K562 (cell line): Measurements from ENCODE around the gene HNRNPDL. TPM values are rescaled to one million over a fixed set of nuclear protein-coding genes. Genes with fewer than 3 reads are reported as not detected.

ENCODE experiments used
- ERF ChIP-seq: fragments of 450-650 bp; formaldehyde crosslinking; IDR thresholded peaks from 2 replicates; pipeline ENCODE4 v1.4.0; 2020; ENCODE audit warnings: mild to moderate bottlenecking, mixed read lengths
- HNRNPUL1 ChIP-seq: fragments of 200-400 bp; formaldehyde crosslinking; IDR thresholded peaks from 2 replicates; pipeline ENCODE4 v1.6.1; 2017; ENCODE audit warnings: low read length
- LARP7 ChIP-seq: fragments of 450-650 bp; IDR thresholded peaks from 2 replicates; pipeline ENCODE4 v1.6.1; 2016
- MAZ ChIP-seq, 2 experiments: fragments of 450-650 bp in 1 of 2; sonication (generic) in 1 of 2; formaldehyde crosslinking; IDR thresholded peaks in 1 of 2; conservative IDR thresholded peaks in 1 of 2; 2 replicates each; pipeline versions ENCODE4 v1.4.0 to v1.5.0; 2020; ENCODE audit warnings: mild to moderate bottlenecking in 1 of 2, missing genetic modification reagents in 1 of 2
- NFIC ChIP-seq: fragments of 450-650 bp; IDR thresholded peaks from 2 replicates; pipeline ENCODE4 v1.6.1; 2017; ENCODE audit warnings: mild to moderate bottlenecking, inconsistent platforms
- NFIX ChIP-seq: fragments of 250-450 bp; sonication (Bioruptor Pico); IDR thresholded peaks from 2 replicates; pipeline ENCODE4 v1.4.0; 2020; ENCODE audit warnings: low read depth, mild to moderate bottlenecking, moderate library complexity
- POU5F1 ChIP-seq: fragments of 150-350 bp; IDR thresholded peaks from 2 replicates; pipeline ENCODE4 v1.6.1; 2014; ENCODE audit warnings: borderline replicate concordance, low read length, low read depth, mild to moderate bottlenecking; ENCODE audit not compliant: partially characterized antibody
- PRPF4 ChIP-seq: fragments of 200-400 bp; formaldehyde crosslinking; IDR thresholded peaks from one replicate; pipeline ENCODE4 v1.6.1; 2017; ENCODE audit warnings: low read length, low read depth, mild to moderate bottlenecking; ENCODE audit not compliant: insufficient read depth, poor library complexity, severe bottlenecking
- RBFOX2 ChIP-seq: fragments of 200-400 bp; formaldehyde crosslinking; IDR thresholded peaks from 2 replicates; pipeline ENCODE4 v1.6.1; 2017; ENCODE audit warnings: low read depth, mild to moderate bottlenecking, low read length, moderate library complexity
- RBM14 ChIP-seq: fragments of 200-400 bp; formaldehyde crosslinking; IDR thresholded peaks from 2 replicates; pipeline ENCODE4 v1.6.1; 2018; ENCODE audit warnings: low read depth, mild to moderate bottlenecking, low read length, moderate library complexity, borderline replicate concordance; ENCODE audit not compliant: insufficient read depth
- TGIF2 ChIP-seq: sonication (generic); formaldehyde crosslinking; IDR thresholded peaks from 2 replicates; pipeline ENCODE4 v1.8.1; 2022; ENCODE audit warnings: mild to moderate bottlenecking, missing genetic modification reagents, moderate library complexity
- ZNF197 ChIP-seq: fragments of 200-800 bp; sonication (Bioruptor generic); IDR thresholded peaks from 2 replicates; pipeline ENCODE4 v1.6.1; 2016; ENCODE audit warnings: low read depth, missing genetic modification characterization, missing compliant biosample characterization
- ZSCAN32 ChIP-seq: fragments of 450-650 bp; formaldehyde crosslinking; IDR thresholded peaks from 2 replicates; pipeline ENCODE4 v1.4.0; 2020; ENCODE audit warnings: mild to moderate bottlenecking, moderate library complexity
- polyA plus RNA-seq, 8 experiments: library from polyadenylated mRNA; depleted of rRNA in 4 of 8; stranded (reverse) in 5 of 8; unstranded in 3 of 8; fragments of >200 nt; fragmentation: Nextera tagmentation in 2 of 8; fragmentation: Illumina TruSeq in 1 of 8; extraction: Ambion mirVana in 2 of 8; extraction: Trizol in 1 of 8; gene quantifications; 2 replicates each; pipeline versions ENCODE4 v1.2.1 to v1.2.3, GENCODE V29; 2011 to 2014; ENCODE audit warnings: inconsistent platforms in 1 of 8, missing spikeins in 1 of 8
- total RNA-seq, 7 experiments: library from RNA; depleted of rRNA in 6 of 7; stranded (reverse); fragments of >200 nt in 6 of 7; fragmentation: Illumina TruSeq in 2 of 7; extraction: Trizol in 2 of 7; gene quantifications; 2 replicates each; pipeline versions ENCODE4 v1.2.1 to v1.2.3, GENCODE V29; 2011 to 2021; ENCODE audit warnings: low replicate concordance in 1 of 7
- TF ChIP-seq, protein P1 (sequence below): IDR thresholded peaks from 3 replicates; pipeline ENCODE4 v1.6.1; 2011; ENCODE audit warnings: borderline replicate concordance, mild to moderate bottlenecking, moderate library complexity; ENCODE audit not compliant: insufficient read length; ENCODE audit errors: extremely low read depth
- TF ChIP-seq, protein P2 (sequence below): fragments of 200-800 bp; sonication (Bioruptor generic); IDR thresholded peaks from 2 replicates; pipeline ENCODE4 v1.6.1; 2016; ENCODE audit warnings: missing genetic modification characterization, missing compliant biosample characterization
- TF ChIP-seq, protein P3 (sequence below): sonication (generic); IDR thresholded peaks from 2 replicates; pipeline ENCODE4 v1.6.1; 2016

HNRNPDL gene
- total and polyA plus RNA-seq, 9 of the 15 experiments (the other 6 are each of a cell fraction or from before 2014, with no cell fraction given), result 243 to 652 (median 351) TPM

DNA sequence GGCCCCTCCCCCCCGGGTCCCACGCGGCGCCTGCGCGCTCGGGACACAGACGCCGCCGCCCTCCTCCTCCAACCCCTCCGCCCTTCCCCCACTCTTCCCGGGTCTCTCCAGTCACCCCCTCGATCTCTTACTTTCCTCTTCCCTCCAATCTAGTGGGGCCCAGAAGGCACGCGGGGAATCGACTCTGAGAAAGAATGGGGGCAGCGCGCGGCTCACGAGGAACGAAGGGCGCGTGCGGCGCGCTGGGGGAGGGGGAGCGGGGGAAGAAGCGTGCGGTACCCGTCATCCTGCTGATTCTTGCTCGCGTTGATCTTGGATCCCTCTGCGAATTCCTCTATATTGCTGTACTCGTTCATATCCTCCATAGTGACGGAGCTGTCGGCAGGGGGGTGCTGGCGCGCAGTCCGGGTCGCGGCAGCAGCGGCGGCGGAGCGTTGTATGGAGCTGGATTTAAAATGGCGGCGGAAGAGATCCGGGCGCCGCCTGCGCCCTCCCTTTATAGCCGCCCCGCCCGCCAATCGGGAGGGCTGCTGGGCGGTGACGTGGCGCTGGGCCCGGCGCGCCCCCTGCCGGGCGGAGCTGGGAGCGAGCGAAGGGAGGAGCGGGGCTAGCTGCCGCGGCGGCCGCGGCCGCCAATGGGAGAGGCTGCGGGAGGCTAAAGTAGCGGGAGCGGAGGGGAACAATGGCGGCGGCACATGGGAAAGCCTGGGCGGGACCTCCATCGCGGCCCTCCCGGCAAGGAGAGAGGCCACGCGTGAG is 1.1 kb downstream of the HNRNPDL start (continued):
- TF ChIP-seq ZNF197 (no peak), ZSCAN32 (no peak), LARP7 (no peak), RBFOX2 (peak; percentile 99), POU5F1 (no peak), TGIF2 (CRISPR knock-in tag) (peak; percentile 84; the same call in 1 of the 2 replicates), HNRNPUL1 (0 out of 2 replicates have a peak, but pooled peaks have one; percentile 41), RBM14 (peak; percentile 33; the same call in 1 of the 2 replicates), NFIX (CRISPR knock-in tag) (no peak), NFIC (peak; percentile 28), MAZ (CRISPR knock-in tag; conservative IDR thresholded peaks at IDR 0.05 in 1 of 2, IDR thresholded peaks at IDR 0.05 in 1 of 2) (peak; percentile 42 to 83; a peak in 3 of 4 replicates), PRPF4 (peak; percentile 92), ERF (CRISPR knock-in tag) (no peak)
- TF ChIP-seq, protein P1, sequence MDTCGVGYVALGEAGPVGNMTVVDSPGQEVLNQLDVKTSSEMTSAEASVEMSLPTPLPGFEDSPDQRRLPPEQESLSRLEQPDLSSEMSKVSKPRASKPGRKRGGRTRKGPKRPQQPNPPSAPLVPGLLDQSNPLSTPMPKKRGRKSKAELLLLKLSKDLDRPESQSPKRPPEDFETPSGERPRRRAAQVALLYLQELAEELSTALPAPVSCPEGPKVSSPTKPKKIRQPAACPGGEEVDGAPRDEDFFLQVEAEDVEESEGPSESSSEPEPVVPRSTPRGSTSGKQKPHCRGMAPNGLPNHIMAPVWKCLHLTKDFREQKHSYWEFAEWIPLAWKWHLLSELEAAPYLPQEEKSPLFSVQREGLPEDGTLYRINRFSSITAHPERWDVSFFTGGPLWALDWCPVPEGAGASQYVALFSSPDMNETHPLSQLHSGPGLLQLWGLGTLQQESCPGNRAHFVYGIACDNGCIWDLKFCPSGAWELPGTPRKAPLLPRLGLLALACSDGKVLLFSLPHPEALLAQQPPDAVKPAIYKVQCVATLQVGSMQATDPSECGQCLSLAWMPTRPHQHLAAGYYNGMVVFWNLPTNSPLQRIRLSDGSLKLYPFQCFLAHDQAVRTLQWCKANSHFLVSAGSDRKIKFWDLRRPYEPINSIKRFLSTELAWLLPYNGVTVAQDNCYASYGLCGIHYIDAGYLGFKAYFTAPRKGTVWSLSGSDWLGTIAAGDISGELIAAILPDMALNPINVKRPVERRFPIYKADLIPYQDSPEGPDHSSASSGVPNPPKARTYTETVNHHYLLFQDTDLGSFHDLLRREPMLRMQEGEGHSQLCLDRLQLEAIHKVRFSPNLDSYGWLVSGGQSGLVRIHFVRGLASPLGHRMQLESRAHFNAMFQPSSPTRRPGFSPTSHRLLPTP, result no peak
- TF ChIP-seq, protein P2, sequence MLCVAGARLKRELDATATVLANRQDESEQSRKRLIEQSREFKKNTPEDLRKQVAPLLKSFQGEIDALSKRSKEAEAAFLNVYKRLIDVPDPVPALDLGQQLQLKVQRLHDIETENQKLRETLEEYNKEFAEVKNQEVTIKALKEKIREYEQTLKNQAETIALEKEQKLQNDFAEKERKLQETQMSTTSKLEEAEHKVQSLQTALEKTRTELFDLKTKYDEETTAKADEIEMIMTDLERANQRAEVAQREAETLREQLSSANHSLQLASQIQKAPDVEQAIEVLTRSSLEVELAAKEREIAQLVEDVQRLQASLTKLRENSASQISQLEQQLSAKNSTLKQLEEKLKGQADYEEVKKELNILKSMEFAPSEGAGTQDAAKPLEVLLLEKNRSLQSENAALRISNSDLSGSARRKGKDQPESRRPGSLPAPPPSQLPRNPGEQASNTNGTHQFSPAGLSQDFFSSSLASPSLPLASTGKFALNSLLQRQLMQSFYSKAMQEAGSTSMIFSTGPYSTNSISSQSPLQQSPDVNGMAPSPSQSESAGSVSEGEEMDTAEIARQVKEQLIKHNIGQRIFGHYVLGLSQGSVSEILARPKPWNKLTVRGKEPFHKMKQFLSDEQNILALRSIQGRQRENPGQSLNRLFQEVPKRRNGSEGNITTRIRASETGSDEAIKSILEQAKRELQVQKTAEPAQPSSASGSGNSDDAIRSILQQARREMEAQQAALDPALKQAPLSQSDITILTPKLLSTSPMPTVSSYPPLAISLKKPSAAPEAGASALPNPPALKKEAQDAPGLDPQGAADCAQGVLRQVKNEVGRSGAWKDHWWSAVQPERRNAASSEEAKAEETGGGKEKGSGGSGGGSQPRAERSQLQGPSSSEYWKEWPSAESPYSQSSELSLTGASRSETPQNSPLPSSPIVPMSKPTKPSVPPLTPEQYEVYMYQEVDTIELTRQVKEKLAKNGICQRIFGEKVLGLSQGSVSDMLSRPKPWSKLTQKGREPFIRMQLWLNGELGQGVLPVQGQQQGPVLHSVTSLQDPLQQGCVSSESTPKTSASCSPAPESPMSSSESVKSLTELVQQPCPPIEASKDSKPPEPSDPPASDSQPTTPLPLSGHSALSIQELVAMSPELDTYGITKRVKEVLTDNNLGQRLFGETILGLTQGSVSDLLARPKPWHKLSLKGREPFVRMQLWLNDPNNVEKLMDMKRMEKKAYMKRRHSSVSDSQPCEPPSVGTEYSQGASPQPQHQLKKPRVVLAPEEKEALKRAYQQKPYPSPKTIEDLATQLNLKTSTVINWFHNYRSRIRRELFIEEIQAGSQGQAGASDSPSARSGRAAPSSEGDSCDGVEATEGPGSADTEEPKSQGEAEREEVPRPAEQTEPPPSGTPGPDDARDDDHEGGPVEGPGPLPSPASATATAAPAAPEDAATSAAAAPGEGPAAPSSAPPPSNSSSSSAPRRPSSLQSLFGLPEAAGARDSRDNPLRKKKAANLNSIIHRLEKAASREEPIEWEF (CRISPR knock-in tag), result no peak
- TF ChIP-seq, protein P3, sequence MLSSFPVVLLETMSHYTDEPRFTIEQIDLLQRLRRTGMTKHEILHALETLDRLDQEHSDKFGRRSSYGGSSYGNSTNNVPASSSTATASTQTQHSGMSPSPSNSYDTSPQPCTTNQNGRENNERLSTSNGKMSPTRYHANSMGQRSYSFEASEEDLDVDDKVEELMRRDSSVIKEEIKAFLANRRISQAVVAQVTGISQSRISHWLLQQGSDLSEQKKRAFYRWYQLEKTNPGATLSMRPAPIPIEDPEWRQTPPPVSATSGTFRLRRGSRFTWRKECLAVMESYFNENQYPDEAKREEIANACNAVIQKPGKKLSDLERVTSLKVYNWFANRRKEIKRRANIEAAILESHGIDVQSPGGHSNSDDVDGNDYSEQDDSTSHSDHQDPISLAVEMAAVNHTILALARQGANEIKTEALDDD, result no peak
